ENCODE measurements around the gene TRIM56.
A peak's percentile ranks its signal among the peaks of the same experiment; 100 is the strongest.
"Not testable (repeated sequence)": the region's sequence is repeated elsewhere in the genome, so short reads cannot be mapped to it uniquely, and the experiment has no call there.

The TRIM56 gene

DNA sequence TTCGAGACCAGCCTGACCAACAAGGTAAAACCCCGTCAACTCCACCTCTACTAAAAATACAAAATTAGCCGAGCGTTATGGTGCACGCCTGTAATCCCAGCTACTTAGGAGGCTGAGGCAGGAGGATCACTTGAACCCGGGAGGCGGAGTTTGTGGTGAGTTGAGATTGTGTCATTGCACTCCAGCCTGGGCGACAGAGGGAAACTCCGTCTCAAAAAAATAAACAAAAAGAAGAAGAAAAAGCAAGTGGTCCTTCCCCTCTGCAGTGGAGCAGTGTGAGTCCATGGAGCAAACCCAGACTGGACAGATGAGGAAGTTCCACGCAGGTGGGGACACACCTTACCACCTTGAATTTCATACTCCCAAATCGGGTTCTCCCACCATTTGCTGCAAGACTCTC lies 28.6 kb downstream of the TRIM56 start:
- no peak overlapping the region for H3K4me3 ChIP-seq (ENCODE audit: low read length)
- DNase-seq (ENCODE audit: low read depth) = no peak
- TF ChIP-seq, protein P1, sequence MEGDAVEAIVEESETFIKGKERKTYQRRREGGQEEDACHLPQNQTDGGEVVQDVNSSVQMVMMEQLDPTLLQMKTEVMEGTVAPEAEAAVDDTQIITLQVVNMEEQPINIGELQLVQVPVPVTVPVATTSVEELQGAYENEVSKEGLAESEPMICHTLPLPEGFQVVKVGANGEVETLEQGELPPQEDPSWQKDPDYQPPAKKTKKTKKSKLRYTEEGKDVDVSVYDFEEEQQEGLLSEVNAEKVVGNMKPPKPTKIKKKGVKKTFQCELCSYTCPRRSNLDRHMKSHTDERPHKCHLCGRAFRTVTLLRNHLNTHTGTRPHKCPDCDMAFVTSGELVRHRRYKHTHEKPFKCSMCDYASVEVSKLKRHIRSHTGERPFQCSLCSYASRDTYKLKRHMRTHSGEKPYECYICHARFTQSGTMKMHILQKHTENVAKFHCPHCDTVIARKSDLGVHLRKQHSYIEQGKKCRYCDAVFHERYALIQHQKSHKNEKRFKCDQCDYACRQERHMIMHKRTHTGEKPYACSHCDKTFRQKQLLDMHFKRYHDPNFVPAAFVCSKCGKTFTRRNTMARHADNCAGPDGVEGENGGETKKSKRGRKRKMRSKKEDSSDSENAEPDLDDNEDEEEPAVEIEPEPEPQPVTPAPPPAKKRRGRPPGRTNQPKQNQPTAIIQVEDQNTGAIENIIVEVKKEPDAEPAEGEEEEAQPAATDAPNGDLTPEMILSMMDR (IDR thresholded peaks at IDR 0.05; ENCODE audit: insufficient read depth, low read depth, low read length, missing control alignments) = no peak

DNA sequence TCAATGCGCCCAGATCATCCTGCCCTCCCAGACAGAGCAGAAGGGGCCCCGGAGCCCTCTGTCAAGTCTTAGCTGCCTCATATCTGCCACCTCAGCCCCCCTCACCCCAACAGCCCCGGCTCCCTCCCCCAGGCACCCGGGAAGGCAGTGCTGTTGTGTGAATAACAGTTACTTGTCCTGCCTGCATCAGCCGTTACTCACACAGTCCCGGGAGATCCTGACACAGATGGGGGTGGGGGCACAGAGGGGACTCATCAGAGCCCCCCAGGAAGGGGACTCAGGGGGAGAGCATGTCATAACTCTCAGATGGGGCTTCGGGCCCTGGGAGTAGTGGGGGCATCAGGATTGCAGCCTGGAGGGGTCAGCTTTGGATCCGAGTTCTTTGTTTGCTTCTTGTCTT lies 29.2 kb downstream of the TRIM56 start:
- peak; percentile 56 for DNase-seq (ENCODE audit: low read depth)
- TF ChIP-seq, protein P1 (IDR thresholded peaks at IDR 0.05; ENCODE audit: insufficient read depth, low read depth, low read length, missing control alignments) = no peak
- no peak overlapping the region for H3K4me3 ChIP-seq (ENCODE audit: low read length)

DNA sequence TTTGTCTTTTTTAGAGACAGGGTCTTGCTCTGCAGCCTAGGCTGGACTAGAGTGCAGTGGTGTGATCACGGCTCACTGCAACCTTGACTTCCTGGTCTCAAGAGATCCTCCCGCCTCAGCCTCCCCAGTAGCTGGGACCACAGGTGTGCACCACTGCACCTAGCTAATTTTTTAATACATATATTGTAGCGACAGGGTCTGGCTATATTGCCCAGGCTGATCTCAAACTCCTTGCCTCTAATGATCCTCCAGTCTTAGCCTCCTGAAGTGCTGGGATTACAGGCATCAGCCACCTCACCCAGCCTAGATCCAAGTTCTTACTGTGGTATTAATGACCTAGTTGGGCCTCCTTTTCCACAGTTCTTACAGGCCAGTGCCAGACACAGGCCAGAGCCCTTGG lies 29.9 kb downstream of the TRIM56 start:
- DNase-seq (ENCODE audit: low read depth) = no peak

DNA sequence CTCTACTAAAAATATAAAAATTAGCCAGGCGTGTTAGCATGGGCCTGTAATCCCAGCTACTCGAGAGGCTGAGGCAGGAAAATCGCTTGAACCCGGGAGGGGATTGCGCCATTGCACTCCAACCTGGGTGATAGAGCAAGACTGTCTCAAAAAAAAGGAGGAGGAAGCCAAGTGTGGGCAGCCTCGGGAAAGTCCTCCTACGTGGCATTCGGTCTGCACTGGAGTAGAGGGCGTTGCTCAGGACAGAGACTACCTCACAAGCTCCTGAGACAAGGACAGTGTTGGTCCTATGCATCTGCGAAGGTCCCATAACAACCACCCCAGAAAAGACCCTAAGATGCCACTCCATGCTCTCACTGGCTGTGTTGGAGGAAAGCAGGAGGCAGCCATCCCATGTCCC lies 31.6 kb downstream of the TRIM56 start:
- no peak for DNase-seq (ENCODE audit: low read depth)
- no peak overlapping the region for H3K4me3 ChIP-seq (ENCODE audit: low read length)
- TF ChIP-seq, protein P1 (IDR thresholded peaks at IDR 0.05; ENCODE audit: insufficient read depth, low read depth, low read length, missing control alignments) = no peak

More for the DNA sequence above, 29.9 kb downstream of the TRIM56 start:
- no peak overlapping the region for H3K4me3 ChIP-seq (ENCODE audit: low read length)
- TF ChIP-seq, protein P1 (IDR thresholded peaks at IDR 0.05; ENCODE audit: insufficient read depth, low read depth, low read length, missing control alignments) = no peak

DNA sequence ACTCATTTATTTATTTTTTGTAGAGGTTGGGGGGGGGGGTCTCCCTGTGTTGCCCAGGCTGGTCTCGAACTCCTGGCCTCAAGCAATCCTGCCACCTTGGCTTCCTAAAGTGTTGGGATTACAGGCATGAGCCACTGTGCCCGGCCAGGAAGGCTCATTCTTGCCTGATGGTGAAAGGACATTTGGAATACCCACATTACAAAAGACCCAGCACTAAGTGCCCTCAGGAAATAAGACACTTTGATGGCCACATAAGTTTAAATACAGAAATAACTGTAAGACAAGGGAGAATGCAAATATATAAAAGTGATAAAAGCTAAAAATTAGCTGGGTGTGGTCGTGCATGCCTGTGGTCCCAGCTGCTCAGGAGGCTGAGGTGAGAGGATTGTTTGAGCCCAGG lies 33.6 kb downstream of the TRIM56 start:
- TF ChIP-seq, protein P1 (IDR thresholded peaks at IDR 0.05; ENCODE audit: insufficient read depth, low read depth, low read length, missing control alignments) = no peak
- DNase-seq (ENCODE audit: low read depth) = no peak
- H3K4me3 ChIP-seq (ENCODE audit: low read length) = no peak overlapping the region

DNA sequence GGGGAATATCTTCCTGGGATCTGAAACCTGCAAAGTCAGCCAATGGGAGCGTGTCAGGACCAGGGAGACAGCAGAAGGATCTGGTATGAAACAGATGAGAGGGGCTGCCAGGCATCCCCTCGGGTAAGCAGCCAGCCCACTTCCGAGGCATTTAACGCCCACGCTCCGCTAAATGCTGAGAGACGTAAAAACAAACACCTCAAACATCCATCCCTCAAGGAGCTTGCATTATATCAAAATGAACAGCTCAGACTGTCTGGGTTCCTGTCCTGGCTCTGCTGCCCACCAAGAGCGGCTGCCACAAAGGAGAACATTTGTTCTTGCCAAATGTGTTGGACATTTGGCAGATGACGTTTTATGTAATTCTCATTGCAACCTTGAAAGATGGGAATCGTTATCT lies 34.6 kb downstream of the TRIM56 start:
- DNase-seq (ENCODE audit: low read depth) = no peak
- H3K4me3 ChIP-seq (ENCODE audit: low read length) = no peak overlapping the region
- TF ChIP-seq, protein P1 (IDR thresholded peaks at IDR 0.05; ENCODE audit: insufficient read depth, low read depth, low read length, missing control alignments) = no peak

DNA sequence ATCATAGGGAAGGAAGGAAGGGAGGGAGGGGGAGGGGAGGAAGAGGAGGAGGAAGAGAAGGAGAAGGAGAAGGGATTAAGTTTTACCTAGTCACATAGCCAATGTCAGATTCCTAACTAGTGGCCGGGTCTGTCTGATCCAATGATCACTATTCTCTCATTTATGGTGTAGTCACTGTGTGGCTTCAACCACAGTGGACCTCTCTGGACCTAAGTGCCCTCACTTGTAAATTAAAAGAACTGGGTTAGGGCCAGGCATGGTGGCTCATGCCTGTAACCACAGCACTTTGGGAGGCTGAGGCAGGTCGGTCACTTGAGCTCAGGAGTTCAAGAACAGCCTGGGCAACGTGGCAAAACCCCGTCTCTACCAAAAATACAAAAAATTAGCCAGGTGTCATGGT lies 35.0 kb downstream of the TRIM56 start:
- no peak for DNase-seq (ENCODE audit: low read depth)
- no peak overlapping the region for H3K4me3 ChIP-seq (ENCODE audit: low read length)
- TF ChIP-seq, protein P1 (IDR thresholded peaks at IDR 0.05; ENCODE audit: insufficient read depth, low read depth, low read length, missing control alignments) = no peak

DNA sequence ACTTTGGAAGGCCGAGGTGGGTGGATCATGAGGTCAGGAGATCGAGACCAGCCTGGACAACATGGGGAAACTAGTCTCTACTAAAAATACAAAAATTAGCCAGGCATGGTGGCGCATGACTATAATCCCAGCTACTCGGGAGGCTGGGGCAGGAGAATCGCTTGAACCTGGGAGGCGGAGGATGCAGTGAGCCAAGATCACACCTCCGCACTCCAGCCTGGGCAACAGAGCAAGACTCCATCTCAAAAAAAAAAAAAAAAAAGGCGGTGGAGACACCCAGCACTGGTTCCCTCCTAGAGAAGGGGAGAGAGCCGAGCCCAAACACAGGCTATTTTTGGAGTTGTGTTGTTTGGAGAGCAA lies 36.3 kb downstream of the TRIM56 start:
- H3K4me3 ChIP-seq (ENCODE audit: low read length); DNase-seq (ENCODE audit: low read depth): not testable (repeated sequence)

All from epithelial cell of esophagus (primary cell).